Mesenteric fat pad (tissue), 1 donor: ENCODE data around the gene CLCF1. TPM values are rescaled to one million over a fixed set of nuclear protein-coding genes. Genes with fewer than 3 reads are reported as not detected.
A peak's percentile ranks its signal among the peaks of the same experiment; 100 is the strongest.

Experiments
- DNase-seq: peaks from one replicate; pipeline ENCODE4 v3.0.0-alpha.2; 2020; ENCODE audit warnings: low spot score
- total RNA-seq: library from RNA; stranded (reverse); fragmentation: NEBNext Ultra II Directional; extraction: Animal tissue kit (Norgen Biotek cat#: 25700); gene quantifications from one replicate; pipeline ENCODE4 v1.2.1, GENCODE V29; 2021
- donor health status: DM: yes; HTN: yes; CAD: no.

The CLCF1 gene
- total RNA-seq, 1 donor from 2014 or later, result 7.7 TPM

GRCh38 chr11:67364169-67364568 is 9.2 kb downstream of the CLCF1 start:
- no peak for DNase-seq

GRCh38 chr11:67357831-67358670 is 15.3 kb downstream of the CLCF1 start:
- no peak for DNase-seq

GRCh38 chr11:67356864-67357561 is 16.4 kb downstream of the CLCF1 start:
- no peak for DNase-seq

GRCh38 chr11:67356387-67356863 is 17.0 kb downstream of the CLCF1 start:
- no peak for DNase-seq

- no peak for DNase-seq
Observed at GRCh38 chr11:67355794-67356386, 17.5 kb downstream of the CLCF1 start.

GRCh38 chr11:67355023-67355793 is 18.2 kb downstream of the CLCF1 start:
- DNase-seq, result no peak

- no peak for DNase-seq
Observed at GRCh38 chr11:67354075-67355022, 19.0 kb downstream of the CLCF1 start.

GRCh38 chr11:67353317-67354074 is 19.9 kb downstream of the CLCF1 start, which contains the start of gene POLD4:
Gene POLD4 (minus strand): TSS chr11:67353546. CDS start chr11:67353399, 147 bp downstream.
- peak; percentile 100 for DNase-seq

- DNase-seq, result no peak
Observed at GRCh38 chr11:67352546-67353316, 20.7 kb downstream of the CLCF1 start.

- no peak for DNase-seq
Observed at GRCh38 chr11:67351275-67352005, 22.0 kb downstream of the CLCF1 start.

- no peak for DNase-seq
Observed at GRCh38 chr11:67349928-67350465, 23.4 kb downstream of the CLCF1 start.

GRCh38 chr11:67349457-67349856 is 23.9 kb downstream of the CLCF1 start:
- DNase-seq, result no peak

GRCh38 chr11:67349036-67349435 is 24.4 kb downstream of the CLCF1 start:
- no peak for DNase-seq

GRCh38 chr11:67347964-67348749 is 25.2 kb downstream of the CLCF1 start:
- no peak for DNase-seq

GRCh38 chr11:67345920-67346819 is 27.2 kb downstream of the CLCF1 start:
- no peak for DNase-seq
